H1 (cell line): Measurements from ENCODE around the gene GNAQ. TPM values are rescaled to one million over a fixed set of nuclear protein-coding genes. Genes with fewer than 3 reads are reported as not detected.

Source experiments
- CTCF ChIA-PET: fragments of 300-600 bp; sonication (Branson Sonifier 250); formaldehyde crosslinking; loops from one replicate; lab custom pipeline; 2021; ENCODE audit not compliant: partially characterized antibody; lab: Charles Lee
- POLR2A ChIA-PET: fragments of 300-600 bp; sonication (Branson Sonifier 250); formaldehyde crosslinking; loops from one replicate; lab custom pipeline; 2021; ENCODE audit warnings: inconsistent platforms; ENCODE audit not compliant: partially characterized antibody; lab: Charles Lee
- DNase-seq, 2 experiments: peaks; one replicate each; pipeline versions ENCODE4 v3.0.0 to v3.0.0-alpha.2; 2010 to 2022; ENCODE audit warnings: low spot score in 2 of 2, low read depth in 1 of 2, mixed read lengths in 1 of 2
- FAIRE-seq: peaks from 2 replicates; lab custom pipeline; 2011; peaks lifted over from hg19 to GRCh38; lab: Jason Lieb, UNC
- H2AFZ ChIP-seq: 2 replicates; pipeline ENCODE4 v1.8.1; 2012; ENCODE audit warnings: low read length, inconsistent platforms
- H2AK5ac ChIP-seq: 2 replicates; pipeline ENCODE4 v1.6.1; 2013; ENCODE audit warnings: low read depth, low read length
- H2BK120ac ChIP-seq: replicated peaks from 2 replicates; pipeline ENCODE3; 2013; ENCODE audit warnings: low read depth, low read length, inconsistent platforms
- H2BK12ac ChIP-seq: 2 replicates; pipeline ENCODE4 v1.6.1; 2013; ENCODE audit warnings: low read depth, low read length
- H2BK15ac ChIP-seq: 2 replicates; pipeline ENCODE4 v1.6.1; 2013; ENCODE audit warnings: low read length
- H2BK20ac ChIP-seq: 2 replicates; pipeline ENCODE4 v1.6.1; 2013; ENCODE audit warnings: low read length
- H2BK5ac ChIP-seq: 2 replicates; pipeline ENCODE4 v1.6.1; 2013; ENCODE audit warnings: low read depth, low read length
- H3K14ac ChIP-seq: 2 replicates; pipeline ENCODE4 v1.6.1; 2013; ENCODE audit warnings: inconsistent platforms; ENCODE audit not compliant: insufficient read length
- H3K18ac ChIP-seq: 2 replicates; pipeline ENCODE4 v1.6.1; 2013; ENCODE audit warnings: low read length; ENCODE audit errors: extremely low read depth
- H3K23ac ChIP-seq: 2 replicates; pipeline ENCODE4 v1.6.1; 2013; ENCODE audit warnings: inconsistent platforms; ENCODE audit not compliant: insufficient read length
- H3K23me2 ChIP-seq: 2 replicates; pipeline ENCODE4 v1.6.1; 2013; ENCODE audit warnings: low read depth, low read length
- H3K27ac ChIP-seq: 2 replicates; pipeline ENCODE4 v1.6.1; 2011; ENCODE audit warnings: low read depth, low read length, inconsistent platforms
- H3K27me3 ChIP-seq, 4 experiments: replicated peaks in 1 of 4; 1 replicate in 1 of 4; 2 replicates in 3 of 4; pipeline versions ENCODE4 v1.6.1 to v1.8.1; 2011 to 2013; ENCODE audit warnings: low read length in 3 of 4, mild to moderate bottlenecking in 3 of 4, inconsistent platforms in 2 of 4, mixed read lengths in 2 of 4, moderate library complexity in 1 of 4; ENCODE audit not compliant: control insufficient read depth in 3 of 4, insufficient read depth in 3 of 4; ENCODE audit errors: extremely low read depth in 1 of 4
- H3K36me3 ChIP-seq, 4 experiments: 2 replicates each; pipeline versions ENCODE4 v1.6.1 to v1.8.1; 2011 to 2013; ENCODE audit warnings: mild to moderate bottlenecking in 4 of 4, low read length in 3 of 4, moderate library complexity in 2 of 4, control low read depth in 1 of 4, inconsistent platforms in 1 of 4; ENCODE audit not compliant: insufficient read depth in 4 of 4, control insufficient read depth in 2 of 4
- H3K4ac ChIP-seq: replicated peaks from 2 replicates; pipeline ENCODE3; 2013; ENCODE audit warnings: low read length, low read depth, mixed read lengths, inconsistent platforms; ENCODE audit not compliant: insufficient read length
- H3K4me1 ChIP-seq, 4 experiments: replicated peaks in 1 of 4; 1 replicate in 1 of 4; 2 replicates in 3 of 4; pipeline versions ENCODE4 v1.6.1 to v1.8.1; 2011 to 2013; ENCODE audit warnings: low read length in 3 of 4, inconsistent platforms in 2 of 4, mixed read lengths in 1 of 4; ENCODE audit not compliant: insufficient read depth in 4 of 4, control insufficient read depth in 3 of 4
- H3K4me2 ChIP-seq, 2 experiments: 2 replicates each; pipeline versions ENCODE4 v1.6.1 to v1.8.1; 2011 to 2013; ENCODE audit warnings: low read depth in 2 of 2, low read length in 2 of 2, control low read depth in 1 of 2, inconsistent platforms in 1 of 2, mild to moderate bottlenecking in 1 of 2; ENCODE audit not compliant: insufficient read depth in 1 of 2
- H3K4me3 ChIP-seq, 4 experiments: fragments of 200-600, 300-600 bp in 1 of 4; sonication (generic), shearing (Covaris generic), sonication (Bioruptor Twin) in 1 of 4; 2 replicates each; pipeline versions ENCODE4 v1.5.1 to v1.8.1; 2011 to 2016; ENCODE audit warnings: low read length in 4 of 4, low read depth in 3 of 4, control low read depth in 2 of 4, inconsistent platforms in 2 of 4, mild to moderate bottlenecking in 2 of 4, mixed read lengths in 1 of 4, moderate library complexity in 1 of 4; ENCODE audit not compliant: insufficient read depth in 2 of 4; ENCODE audit errors: extremely low read depth in 1 of 4
- H3K56ac ChIP-seq: replicated peaks from 2 replicates; pipeline ENCODE3; 2013; ENCODE audit warnings: low read depth, mild to moderate bottlenecking, mixed read lengths, low read length, inconsistent platforms; ENCODE audit not compliant: insufficient read length
- H3K79me1 ChIP-seq: 2 replicates; pipeline ENCODE4 v1.6.1; 2013; ENCODE audit warnings: low read depth, low read length, control low read depth
- H3K79me2 ChIP-seq, 2 experiments: 2 replicates each; pipeline versions ENCODE4 v1.6.1 to v1.8.1; 2012 to 2013; ENCODE audit warnings: low read length in 2 of 2, mild to moderate bottlenecking in 2 of 2, inconsistent platforms in 1 of 2; ENCODE audit not compliant: insufficient read depth in 2 of 2, control insufficient read depth in 1 of 2
- H3K9ac ChIP-seq, 4 experiments: replicated peaks in 1 of 4; 1 replicate in 1 of 4; 2 replicates in 3 of 4; pipeline versions ENCODE4 v1.6.1 to v1.8.1; 2011 to 2013; ENCODE audit warnings: low read depth in 3 of 4, low read length in 3 of 4, control low read depth in 2 of 4, mild to moderate bottlenecking in 2 of 4, moderate library complexity in 2 of 4, inconsistent platforms in 1 of 4; ENCODE audit errors: extremely low read depth in 1 of 4
- H3K9me3 ChIP-seq, 2 experiments: 2 replicates each; pipeline versions ENCODE4 v1.6.1 to v1.8.1; 2012 to 2013; ENCODE audit warnings: mild to moderate bottlenecking in 2 of 2, moderate library complexity in 2 of 2, control low read depth in 1 of 2, inconsistent platforms in 1 of 2, low read depth in 1 of 2, low read length in 1 of 2, mixed read lengths in 1 of 2; ENCODE audit not compliant: insufficient read depth in 2 of 2
- H4K20me1 ChIP-seq, 2 experiments: replicated peaks in 1 of 2; 2 replicates each; pipeline versions ENCODE3 to v1.8.1; 2011 to 2013; ENCODE audit warnings: inconsistent platforms in 2 of 2, low read length in 2 of 2, mild to moderate bottlenecking in 1 of 2; ENCODE audit not compliant: insufficient read depth in 2 of 2, control insufficient read depth in 1 of 2
- H4K5ac ChIP-seq: 2 replicates; pipeline ENCODE4 v1.6.1; 2013; ENCODE audit warnings: low read length, low read depth, mixed read lengths, inconsistent platforms; ENCODE audit not compliant: insufficient read length
- H4K8ac ChIP-seq: 2 replicates; pipeline ENCODE4 v1.8.0; 2013; ENCODE audit warnings: mild to moderate bottlenecking, moderate library complexity, low read length, inconsistent platforms; ENCODE audit not compliant: insufficient read depth; ENCODE audit errors: extremely low read depth
- H4K91ac ChIP-seq: replicated peaks from 2 replicates; pipeline ENCODE3; 2013; ENCODE audit warnings: low read length, mixed read lengths, inconsistent platforms; ENCODE audit not compliant: insufficient read length
- BCL11A ChIP-seq, 2 experiments: IDR thresholded peaks; one replicate each; pipeline ENCODE4 v1.6.1; 2011; ENCODE audit warnings: low read depth in 2 of 2, low read length in 2 of 2, mild to moderate bottlenecking in 2 of 2
- CBX5 ChIP-seq: fragments of 300-800, 300-1000 bp; sonication (generic); IDR thresholded peaks from 2 replicates; pipeline ENCODE4 v1.7.1; 2016; ENCODE audit warnings: antibody characterized with exemption, low read length, low read depth
- HDAC2 ChIP-seq, 2 experiments: fragments of 300-600 bp in 1 of 2; sonication (generic) in 1 of 2; IDR thresholded peaks; 2 replicates each; pipeline ENCODE4 v1.6.1; 2011 to 2012; ENCODE audit warnings: low read depth in 2 of 2, low read length in 2 of 2, mild to moderate bottlenecking in 2 of 2, moderate library complexity in 2 of 2, borderline replicate concordance in 1 of 2, inconsistent platforms in 1 of 2
- KDM1A ChIP-seq: fragments of 200-600, 300-600 bp; sonication (generic); IDR thresholded peaks from 2 replicates; pipeline ENCODE4 v1.7.1; 2016; ENCODE audit warnings: mild to moderate bottlenecking, low read length, borderline replicate concordance
- MAFK ChIP-seq: IDR thresholded peaks from 2 replicates; pipeline ENCODE4 v1.6.1; 2012; ENCODE audit warnings: low read depth, mild to moderate bottlenecking, improper control_type of control experiment, low read length
- TAF7 ChIP-seq: optimal IDR thresholded peaks from 2 replicates; pipeline ENCODE3; 2011; ENCODE audit warnings: low read depth, mild to moderate bottlenecking, inconsistent platforms, low read length, moderate library complexity, borderline replicate concordance
- TEAD4 ChIP-seq: IDR thresholded peaks from 2 replicates; pipeline ENCODE4 v1.6.1; 2012; ENCODE audit warnings: low read depth, low read length, inconsistent platforms, mixed read lengths
- ZNF274 ChIP-seq: IDR thresholded peaks from 2 replicates; pipeline ENCODE4 v1.7.0; 2012; ENCODE audit warnings: low read length, borderline replicate concordance; ENCODE audit errors: extremely low read depth
- WGBS, 2 experiments: shearing (Covaris generic) in 1 of 2; methylation state at CpG; one replicate each; pipeline versions ENCODE4 v1.1.6 to v1.1.7; 2013 to 2015; ENCODE audit warnings: low lambda C conversion rate in 2 of 2, mixed read lengths in 2 of 2, inconsistent platforms in 1 of 2, low coverage in 1 of 2, missing lambda C conversion rate in 1 of 2; ENCODE audit not compliant: insufficient replicate concordance in 2 of 2, insufficient coverage in 1 of 2, insufficient read length in 1 of 2; ENCODE audit errors: extremely low coverage in 1 of 2, missing lambda C conversion rate in 1 of 2; 5-methylcytosine and 5-hydroxymethylcytosine counted together
- polyA plus RNA-seq, 7 experiments: library from polyadenylated mRNA; depleted of rRNA in 3 of 7; stranded (reverse) in 5 of 7; unstranded in 2 of 7; fragments of >200 nt in 5 of 7; fragments of 200-250 nt in 2 of 7; gene quantifications; 1 replicate in 5 of 7; 2 replicates in 1 of 7; 4 replicates in 1 of 7; pipeline versions ENCODE4 v1.2.1 to v1.2.3, GENCODE V29; 2011 to 2013; ENCODE audit warnings: missing spikeins in 2 of 7, mixed read lengths in 2 of 7
- total RNA-seq: library from RNA; stranded (reverse); fragmentation: NEBNext Ultra II Directional; extraction: Animal tissue kit (Norgen Biotek cat#: 25700); gene quantifications from 2 replicates; pipeline ENCODE4 v1.2.1, GENCODE V29; 2021
- TF ChIP-seq, protein P1 (sequence below): IDR thresholded peaks from 2 replicates; pipeline ENCODE4 v1.6.1; 2012; ENCODE audit warnings: inconsistent platforms
- TF ChIP-seq, protein P2 (sequence below): IDR thresholded peaks from 2 replicates; pipeline ENCODE4 v1.6.1; 2011; ENCODE audit warnings: low read length, improper control_type of control experiment
- TF ChIP-seq, protein P3 (sequence below): IDR thresholded peaks from 2 replicates; pipeline ENCODE4 v1.6.1; 2012; ENCODE audit warnings: low read length, inconsistent platforms

Gene GNAQ
- total and polyA plus RNA-seq, 2 of the 8 experiments (the other 6 are each of a cell fraction or from before 2014, with no cell fraction given), result 22.8 to 63.8 TPM

DNA sequence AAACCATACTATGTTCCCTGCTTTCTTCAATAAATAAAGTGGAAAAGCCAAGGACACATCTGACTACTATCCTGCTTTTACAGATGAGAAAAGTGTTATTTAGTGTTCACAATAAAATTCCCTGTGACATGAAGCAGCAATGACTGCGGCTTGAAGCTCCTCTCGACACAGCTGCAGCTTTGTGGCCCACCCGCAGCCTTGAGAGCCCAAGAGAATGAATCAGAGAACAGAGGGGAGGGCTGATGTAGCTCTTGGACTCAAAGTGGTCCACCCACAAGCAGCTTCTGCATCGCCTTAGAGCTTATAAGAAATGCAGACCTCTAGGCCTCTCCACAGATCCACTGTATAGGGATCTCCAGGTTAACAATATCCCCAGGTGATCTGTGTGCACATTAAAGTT is 202.2 kb downstream of the GNAQ start:
- DNase-seq, result no peak
- H3K79me1 ChIP-seq, result peaks cover 2% of the 10 kb centered on the region; the same call in 1 of the 2 replicates
- ChIA-PET POLR2A (no interaction called here), CTCF (interaction anchor here (0.7 to 1.7 kb wide), 11 partner anchors 12 to 373 kb away, joined by 3 to 6 read pairs (median 3); no protein-coding TSS in a partner anchor)
- H3K27ac ChIP-seq, result no peak overlapping the region
- H2BK20ac ChIP-seq, result no peak overlapping the region
- no peak overlapping the region for H3K23ac ChIP-seq
- H3K18ac ChIP-seq, result no peak overlapping the region
- no peak overlapping the region for H3K56ac ChIP-seq
- no peak overlapping the region for H3K9ac ChIP-seq
- 86% methylated on average over 4 of the region's 4 CpGs; no CpG with 5 or more reads in 1 of the 2 experiments for WGBS, 2 experiments
- H3K36me3 ChIP-seq, result no peaks in the 10 kb centered on the region
- H4K5ac ChIP-seq, result no peak overlapping the region
- no peak overlapping the region for H3K4ac ChIP-seq
- FAIRE-seq, result no peak
- no peak overlapping the region for H4K91ac ChIP-seq
- no peak overlapping the region for H4K8ac ChIP-seq
- H3K9me3 ChIP-seq, result no peaks in the 10 kb centered on the region
- no peaks in the 10 kb centered on the region for H3K27me3 ChIP-seq
- H3K23me2 ChIP-seq, result no peaks in the 10 kb centered on the region
- no peaks in the 10 kb centered on the region for H3K79me2 ChIP-seq
- H2BK5ac ChIP-seq, result no peak overlapping the region
- no peak overlapping the region for H2AK5ac ChIP-seq
- no peak overlapping the region for H2BK120ac ChIP-seq
- H3K4me2 ChIP-seq, result no peak overlapping the region
- no peak overlapping the region for H3K14ac ChIP-seq
- peaks cover 0 to 3% (median 0%) of the 10 kb centered on the region in 4 experiments; a peak in 1 of 7 replicates for H3K4me1 ChIP-seq
- no peak overlapping the region for H3K4me3 ChIP-seq
- H2BK12ac ChIP-seq, result no peak overlapping the region
- H2AFZ ChIP-seq, result no peak overlapping the region
- H4K20me1 ChIP-seq, result no peaks in the 10 kb centered on the region
- no peak overlapping the region for H2BK15ac ChIP-seq
- TF ChIP-seq HDAC2 (IDR thresholded peaks at IDR 0.05; ENCODE audit: borderline replicate concordance in 1 of 2, low read depth in 2 of 2, low read length in 2 of 2), result no peak
- TF ChIP-seq TEAD4, result no peak
- no peak for TF ChIP-seq ZNF274
- no peak for TF ChIP-seq TAF7
- TF ChIP-seq, protein P1, sequence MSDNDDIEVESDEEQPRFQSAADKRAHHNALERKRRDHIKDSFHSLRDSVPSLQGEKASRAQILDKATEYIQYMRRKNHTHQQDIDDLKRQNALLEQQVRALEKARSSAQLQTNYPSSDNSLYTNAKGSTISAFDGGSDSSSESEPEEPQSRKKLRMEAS, result no peak
- TF ChIP-seq MAFK, result no peak
- TF ChIP-seq BCL11A (IDR thresholded peaks at IDR 0.05; ENCODE audit: low read depth in 2 of 2, low read length in 2 of 2), result no peak
- TF ChIP-seq, protein P2, sequence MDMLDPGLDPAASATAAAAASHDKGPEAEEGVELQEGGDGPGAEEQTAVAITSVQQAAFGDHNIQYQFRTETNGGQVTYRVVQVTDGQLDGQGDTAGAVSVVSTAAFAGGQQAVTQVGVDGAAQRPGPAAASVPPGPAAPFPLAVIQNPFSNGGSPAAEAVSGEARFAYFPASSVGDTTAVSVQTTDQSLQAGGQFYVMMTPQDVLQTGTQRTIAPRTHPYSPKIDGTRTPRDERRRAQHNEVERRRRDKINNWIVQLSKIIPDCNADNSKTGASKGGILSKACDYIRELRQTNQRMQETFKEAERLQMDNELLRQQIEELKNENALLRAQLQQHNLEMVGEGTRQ, result no peak
- TF ChIP-seq, protein P3, sequence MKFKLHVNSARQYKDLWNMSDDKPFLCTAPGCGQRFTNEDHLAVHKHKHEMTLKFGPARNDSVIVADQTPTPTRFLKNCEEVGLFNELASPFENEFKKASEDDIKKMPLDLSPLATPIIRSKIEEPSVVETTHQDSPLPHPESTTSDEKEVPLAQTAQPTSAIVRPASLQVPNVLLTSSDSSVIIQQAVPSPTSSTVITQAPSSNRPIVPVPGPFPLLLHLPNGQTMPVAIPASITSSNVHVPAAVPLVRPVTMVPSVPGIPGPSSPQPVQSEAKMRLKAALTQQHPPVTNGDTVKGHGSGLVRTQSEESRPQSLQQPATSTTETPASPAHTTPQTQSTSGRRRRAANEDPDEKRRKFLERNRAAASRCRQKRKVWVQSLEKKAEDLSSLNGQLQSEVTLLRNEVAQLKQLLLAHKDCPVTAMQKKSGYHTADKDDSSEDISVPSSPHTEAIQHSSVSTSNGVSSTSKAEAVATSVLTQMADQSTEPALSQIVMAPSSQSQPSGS, result no peak
- no peak for TF ChIP-seq CBX5
- TF ChIP-seq KDM1A, result no peak
